LNCAP (cell line): ENCODE data around the gene GPC4.

Source experiments
- TF ChIP-seq, protein P1 (sequence below): fragments of 450-650 bp; IDR thresholded peaks from 2 replicates; pipeline ENCODE4 v1.5.1; 2017; ENCODE audit warnings: mild to moderate bottlenecking

GPC4 gene

DNA sequence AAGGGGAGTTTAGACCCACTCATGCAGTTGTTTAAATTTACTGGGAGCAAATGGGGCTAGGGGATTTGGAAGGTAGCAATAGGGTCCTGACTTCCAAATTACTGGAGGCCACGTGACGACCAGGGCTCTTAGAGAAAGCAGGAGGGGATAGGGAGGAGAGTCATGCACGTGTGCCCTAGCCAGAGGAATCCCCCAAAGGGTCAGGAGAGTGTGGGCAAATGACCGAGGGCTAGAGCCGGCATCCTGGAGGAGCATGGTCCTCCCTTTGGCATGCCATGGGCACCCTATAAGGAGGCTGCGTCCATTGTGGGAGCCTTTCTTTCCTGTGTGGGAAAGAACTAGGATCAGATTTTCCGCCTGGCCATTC is 25.5 kb upstream of the GPC4 start:
- TF ChIP-seq, protein P1, sequence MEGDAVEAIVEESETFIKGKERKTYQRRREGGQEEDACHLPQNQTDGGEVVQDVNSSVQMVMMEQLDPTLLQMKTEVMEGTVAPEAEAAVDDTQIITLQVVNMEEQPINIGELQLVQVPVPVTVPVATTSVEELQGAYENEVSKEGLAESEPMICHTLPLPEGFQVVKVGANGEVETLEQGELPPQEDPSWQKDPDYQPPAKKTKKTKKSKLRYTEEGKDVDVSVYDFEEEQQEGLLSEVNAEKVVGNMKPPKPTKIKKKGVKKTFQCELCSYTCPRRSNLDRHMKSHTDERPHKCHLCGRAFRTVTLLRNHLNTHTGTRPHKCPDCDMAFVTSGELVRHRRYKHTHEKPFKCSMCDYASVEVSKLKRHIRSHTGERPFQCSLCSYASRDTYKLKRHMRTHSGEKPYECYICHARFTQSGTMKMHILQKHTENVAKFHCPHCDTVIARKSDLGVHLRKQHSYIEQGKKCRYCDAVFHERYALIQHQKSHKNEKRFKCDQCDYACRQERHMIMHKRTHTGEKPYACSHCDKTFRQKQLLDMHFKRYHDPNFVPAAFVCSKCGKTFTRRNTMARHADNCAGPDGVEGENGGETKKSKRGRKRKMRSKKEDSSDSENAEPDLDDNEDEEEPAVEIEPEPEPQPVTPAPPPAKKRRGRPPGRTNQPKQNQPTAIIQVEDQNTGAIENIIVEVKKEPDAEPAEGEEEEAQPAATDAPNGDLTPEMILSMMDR, result no peak

DNA sequence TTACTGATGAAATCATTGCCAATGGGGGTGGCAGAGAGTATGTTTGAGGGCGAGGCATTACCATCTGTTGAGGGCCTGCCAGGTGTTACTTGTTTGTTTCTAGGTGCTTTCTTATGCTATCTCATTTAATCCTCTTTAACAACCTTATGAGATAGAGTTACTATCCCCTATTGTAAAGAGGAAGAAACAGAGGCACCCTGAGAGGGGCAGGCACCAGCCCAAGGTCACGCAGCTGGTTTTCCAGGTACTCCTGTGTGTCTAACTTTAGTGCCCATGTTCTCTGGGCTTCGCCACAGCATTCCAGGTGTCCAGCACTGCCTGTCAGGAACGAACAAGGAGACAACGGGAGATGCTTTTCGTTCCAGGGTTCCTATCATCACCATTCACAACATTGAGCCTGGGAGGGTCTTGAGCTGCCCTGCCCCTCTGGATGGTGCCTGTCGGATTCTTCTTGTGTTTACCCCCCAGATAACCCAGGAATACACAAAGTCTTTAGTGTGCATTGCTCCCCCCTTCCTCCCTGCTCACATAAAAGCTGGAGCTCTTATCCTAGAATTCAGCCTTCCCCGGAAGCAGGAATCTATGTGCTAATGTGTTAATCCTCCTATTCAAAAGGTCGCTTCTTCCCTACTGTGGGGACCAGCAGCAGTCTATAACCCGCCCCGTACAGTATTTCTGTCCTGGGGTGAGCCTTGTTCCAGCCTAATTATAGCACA is 24.9 kb upstream of the GPC4 start:
- TF ChIP-seq, protein P1, result no peak

DNA sequence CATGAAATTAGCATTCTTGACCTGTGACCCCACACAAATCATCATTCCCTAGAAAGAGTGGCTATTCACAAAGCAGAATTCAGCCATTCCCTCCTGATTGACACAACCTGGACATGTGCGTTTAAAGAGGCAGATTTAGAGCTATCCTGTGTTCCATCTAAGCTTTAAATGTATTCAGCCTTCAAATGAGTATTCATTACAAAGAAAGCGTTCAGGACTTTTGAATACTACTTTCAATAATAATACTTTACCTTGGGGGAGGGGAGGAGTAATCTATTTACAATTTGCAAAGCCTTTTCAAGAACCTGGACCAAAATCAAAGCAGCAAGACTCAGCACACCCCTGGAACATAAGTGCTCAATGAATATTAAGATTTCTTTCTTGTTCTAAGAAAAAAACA is 22.5 kb upstream of the GPC4 start:
- TF ChIP-seq, protein P1, result no peak

DNA sequence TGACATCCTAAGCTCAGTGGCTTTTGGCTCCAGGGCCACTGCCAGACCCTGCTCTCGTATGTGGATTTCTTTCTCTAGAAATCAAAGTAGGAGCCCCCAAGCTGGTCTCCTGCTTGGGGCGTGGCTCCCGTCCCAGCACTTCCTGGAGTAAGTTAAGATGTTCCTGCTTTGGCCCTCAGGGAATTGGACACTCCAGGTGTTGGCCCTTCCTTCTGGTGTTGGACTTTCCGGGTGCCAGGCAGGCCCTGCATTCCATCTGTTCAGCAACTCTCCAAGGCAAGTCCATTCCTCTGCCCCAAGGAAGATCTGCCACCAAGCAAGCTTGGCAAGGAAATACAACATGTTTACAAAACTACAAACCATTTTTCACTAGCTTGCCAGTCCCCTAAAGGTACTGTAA is 22.1 kb upstream of the GPC4 start:
- TF ChIP-seq, protein P1, result no peak

DNA sequence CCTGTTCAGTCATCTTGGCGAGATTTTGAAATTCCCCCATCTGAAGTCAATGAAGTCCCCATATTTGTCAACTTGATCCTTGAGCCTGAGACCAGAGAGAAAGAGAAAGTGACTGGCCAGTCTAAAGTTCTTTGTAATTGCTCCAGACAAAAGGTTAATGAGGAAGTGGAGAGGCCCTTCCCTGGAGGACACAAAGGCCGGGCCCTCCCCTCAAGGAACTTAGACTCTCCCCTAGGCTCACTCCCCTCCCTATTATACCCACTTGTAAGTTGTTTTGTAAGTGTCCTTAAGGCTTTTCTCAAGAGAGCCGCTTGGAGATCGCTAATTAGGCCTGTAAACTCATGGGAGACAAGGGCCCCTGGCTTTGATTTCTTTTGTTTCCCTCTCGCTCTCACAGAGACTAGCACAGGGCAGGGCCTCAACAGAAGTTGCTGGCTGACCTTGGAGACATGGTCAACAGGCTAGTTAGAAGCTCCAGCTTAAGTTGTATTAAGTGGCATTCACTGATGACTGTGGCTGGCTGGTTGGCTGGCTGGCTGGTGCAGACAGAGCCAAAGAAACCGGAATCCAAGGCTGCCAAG is 20.3 kb upstream of the GPC4 start:
- TF ChIP-seq, protein P1, result no peak

DNA sequence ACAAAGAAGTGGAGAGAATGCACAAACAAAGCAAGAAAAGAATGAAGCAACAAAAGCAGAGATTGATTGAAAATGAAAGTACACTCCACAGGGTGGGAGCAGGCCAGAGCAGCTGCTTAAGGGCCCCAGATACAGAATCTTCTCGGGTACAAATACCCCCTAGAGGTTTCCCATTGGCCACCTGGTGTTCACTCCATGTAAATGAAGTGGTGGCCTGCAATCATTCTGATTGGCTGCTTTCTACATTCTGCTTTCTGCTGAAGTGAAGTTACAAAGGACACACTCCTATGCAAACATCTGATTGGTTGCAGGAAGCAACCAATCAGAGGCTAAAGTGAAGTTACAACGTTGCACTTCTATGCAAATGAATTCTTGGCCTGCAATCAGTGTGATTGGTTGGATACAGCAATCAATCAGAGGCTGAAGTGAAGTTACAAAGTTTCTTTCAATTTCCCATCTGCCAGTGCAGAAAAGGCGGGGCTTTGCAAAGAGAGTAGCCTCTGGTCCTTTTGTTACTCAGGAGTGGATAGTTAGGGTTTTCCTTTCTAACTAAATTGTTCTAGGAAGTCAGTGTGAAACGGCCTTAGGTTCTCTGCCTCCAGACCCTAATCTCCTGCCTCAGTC is 19.0 kb upstream of the GPC4 start:
- TF ChIP-seq, protein P1, result no peak

DNA sequence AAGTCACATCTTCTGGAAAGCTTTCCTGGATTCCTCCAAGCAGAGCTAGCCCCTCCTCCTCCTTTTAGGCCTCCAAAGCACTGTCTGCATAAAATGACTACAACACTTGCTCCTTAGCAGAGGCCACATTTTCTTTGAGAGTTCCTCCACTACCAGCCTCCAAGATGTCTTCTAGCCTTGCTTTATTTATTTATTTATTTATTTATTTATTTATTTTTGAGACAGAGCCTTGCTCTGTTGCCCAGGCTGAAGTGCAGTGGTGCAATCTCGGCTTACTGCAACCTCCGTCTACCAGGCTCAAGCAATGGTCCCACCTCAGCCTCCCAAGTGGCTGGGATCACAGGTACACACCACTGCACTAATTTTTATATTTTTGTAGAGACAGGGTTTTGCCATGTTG is 4.6 kb upstream of the GPC4 start:
- TF ChIP-seq, protein P1, result no peak
